GM10248 (cell line): ENCODE results near the gene MLXIPL.

Experiments
- CTCF ChIA-PET: fragments of 300-600 bp; sonication (Branson Sonifier 250); formaldehyde crosslinking; extraction: SDS; loops from one replicate; lab custom pipeline; 2021; ENCODE audit warnings: antibody characterized with exemption; lab: Yijun Ruan, JAX
- POLR2A ChIA-PET: fragments of 350-650 bp; sonication (Branson Sonifier 250); formaldehyde crosslinking; extraction: SDS; loops from one replicate; lab custom pipeline; 2020; ENCODE audit warnings: antibody characterized with exemption; lab: Yijun Ruan, JAX
- DNase-seq: peaks from one replicate; pipeline ENCODE4 v3.0.0; 2012; ENCODE audit errors: extremely low spot score
- TF ChIP-seq, protein P1 (sequence below): IDR thresholded peaks from 2 replicates; pipeline ENCODE4 v1.5.1; 2012; ENCODE audit warnings: mild to moderate bottlenecking, low read depth; ENCODE audit errors: extremely low read depth, missing control alignments, control extremely low read depth

Gene MLXIPL

GRCh38 chr7:73605601-73606220 lies 18.6 kb downstream of the MLXIPL start:
- CTCF ChIA-PET = interaction anchor here (1.0 to 9.7 kb wide), 16 partner anchors 12 to 260 kb away, joined by 3 to 170 read pairs (median 8); partner anchors contain the start of genes ABHD11, MLXIPL, STX1A and VPS37D
- TF ChIP-seq, protein P1, sequence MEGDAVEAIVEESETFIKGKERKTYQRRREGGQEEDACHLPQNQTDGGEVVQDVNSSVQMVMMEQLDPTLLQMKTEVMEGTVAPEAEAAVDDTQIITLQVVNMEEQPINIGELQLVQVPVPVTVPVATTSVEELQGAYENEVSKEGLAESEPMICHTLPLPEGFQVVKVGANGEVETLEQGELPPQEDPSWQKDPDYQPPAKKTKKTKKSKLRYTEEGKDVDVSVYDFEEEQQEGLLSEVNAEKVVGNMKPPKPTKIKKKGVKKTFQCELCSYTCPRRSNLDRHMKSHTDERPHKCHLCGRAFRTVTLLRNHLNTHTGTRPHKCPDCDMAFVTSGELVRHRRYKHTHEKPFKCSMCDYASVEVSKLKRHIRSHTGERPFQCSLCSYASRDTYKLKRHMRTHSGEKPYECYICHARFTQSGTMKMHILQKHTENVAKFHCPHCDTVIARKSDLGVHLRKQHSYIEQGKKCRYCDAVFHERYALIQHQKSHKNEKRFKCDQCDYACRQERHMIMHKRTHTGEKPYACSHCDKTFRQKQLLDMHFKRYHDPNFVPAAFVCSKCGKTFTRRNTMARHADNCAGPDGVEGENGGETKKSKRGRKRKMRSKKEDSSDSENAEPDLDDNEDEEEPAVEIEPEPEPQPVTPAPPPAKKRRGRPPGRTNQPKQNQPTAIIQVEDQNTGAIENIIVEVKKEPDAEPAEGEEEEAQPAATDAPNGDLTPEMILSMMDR = no peak
- DNase-seq = no peak
- POLR2A ChIA-PET = interaction anchor here (0.5 kb wide), 1 partner anchor 92 kb away, joined by 4 read pairs; no protein-coding TSS in a partner anchor

DNA sequence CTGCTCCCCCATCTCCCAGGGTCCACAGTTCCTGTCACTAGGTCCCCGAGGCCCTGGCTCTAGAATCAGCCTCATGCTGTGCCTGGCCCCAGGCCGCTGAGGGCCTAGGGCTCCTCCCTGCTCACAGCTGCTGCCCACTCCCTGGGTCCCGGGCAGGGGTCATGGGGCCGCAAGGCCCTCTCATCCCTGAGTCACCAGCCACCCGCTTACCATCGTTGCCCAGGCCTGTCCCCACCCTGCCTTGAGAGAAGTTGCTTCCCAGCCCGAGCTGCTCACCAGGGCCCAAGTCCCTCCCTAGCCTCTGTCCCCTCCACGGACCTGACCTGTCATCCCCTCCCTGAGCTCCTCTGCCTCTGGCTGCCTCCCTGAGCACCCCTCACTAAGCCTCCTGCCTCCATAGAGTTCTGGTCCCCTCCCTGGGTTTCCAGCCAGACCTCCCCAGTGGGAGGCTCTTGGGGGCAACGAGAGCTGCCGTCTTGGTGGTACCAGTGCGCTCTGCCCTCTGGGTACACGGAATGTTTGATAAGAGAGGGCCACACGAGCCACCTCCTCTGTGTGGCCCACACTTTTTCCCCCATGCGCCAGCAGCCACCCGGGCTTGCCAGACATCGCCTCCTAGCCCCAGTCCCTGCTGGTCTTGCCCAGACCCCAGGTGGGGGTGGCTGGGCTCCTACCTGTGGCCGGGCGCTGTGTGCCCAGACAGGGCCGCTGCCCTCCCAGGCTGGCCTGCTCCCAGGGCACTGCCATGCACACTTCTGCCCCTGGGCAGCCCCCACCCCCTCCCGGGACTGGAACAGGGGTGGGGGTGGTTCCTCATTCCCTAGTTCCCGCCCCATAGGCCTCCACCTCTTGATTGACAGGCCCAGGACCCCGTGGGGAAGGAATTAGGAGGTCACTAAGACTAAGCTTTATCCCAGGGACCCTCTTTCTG lies 21.3 kb downstream of the MLXIPL start:
- DNase-seq = no peak
- ChIA-PET POLR2A (no interaction called here), CTCF (interaction anchor here (1.8 to 9.7 kb wide), 3 partner anchors 120 to 130 kb away, joined by 5 to 170 read pairs (median 93); partner anchors contain the start of genes ABHD11 and STX1A)
- TF ChIP-seq, protein P1 = no peak

DNA sequence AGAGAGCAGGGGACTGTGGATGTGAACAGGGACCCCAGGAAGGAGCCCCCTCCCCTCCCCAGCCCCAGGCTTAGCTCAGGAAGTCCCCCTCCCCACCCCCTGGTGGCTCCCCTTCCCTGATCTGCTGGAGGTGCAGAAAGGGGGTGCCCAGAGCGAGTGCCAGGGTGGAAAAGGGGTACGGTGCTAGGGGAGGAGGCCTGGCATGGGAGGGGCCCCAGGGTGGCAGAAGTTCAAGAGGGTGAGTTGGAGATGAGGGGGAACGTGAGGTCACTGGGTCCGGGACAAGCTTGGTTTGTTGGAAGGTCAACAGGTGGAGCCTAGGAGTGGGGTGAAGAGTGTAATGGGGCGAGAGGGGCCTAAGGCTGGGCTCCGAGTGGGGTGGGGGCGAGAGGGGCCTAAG lies 24.4 kb downstream of the MLXIPL start:
- POLR2A ChIA-PET = no interaction called here
- TF ChIP-seq, protein P1 = no peak
- DNase-seq = no peak
- CTCF ChIA-PET = interaction anchor here (2.6 kb wide), 1 partner anchor 7 kb away, joined by 10 read pairs; no protein-coding TSS in a partner anchor

GRCh38 chr7:73599151-73599882 lies 25.0 kb downstream of the MLXIPL start:
- TF ChIP-seq, protein P1 = no peak
- DNase-seq = no peak
- ChIA-PET CTCF (interaction anchor here (1.4 to 2.6 kb wide), 2 partner anchors 8 to 12 kb away, joined by 3 to 10 read pairs; no protein-coding TSS in a partner anchor), POLR2A (no interaction called here)

DNA sequence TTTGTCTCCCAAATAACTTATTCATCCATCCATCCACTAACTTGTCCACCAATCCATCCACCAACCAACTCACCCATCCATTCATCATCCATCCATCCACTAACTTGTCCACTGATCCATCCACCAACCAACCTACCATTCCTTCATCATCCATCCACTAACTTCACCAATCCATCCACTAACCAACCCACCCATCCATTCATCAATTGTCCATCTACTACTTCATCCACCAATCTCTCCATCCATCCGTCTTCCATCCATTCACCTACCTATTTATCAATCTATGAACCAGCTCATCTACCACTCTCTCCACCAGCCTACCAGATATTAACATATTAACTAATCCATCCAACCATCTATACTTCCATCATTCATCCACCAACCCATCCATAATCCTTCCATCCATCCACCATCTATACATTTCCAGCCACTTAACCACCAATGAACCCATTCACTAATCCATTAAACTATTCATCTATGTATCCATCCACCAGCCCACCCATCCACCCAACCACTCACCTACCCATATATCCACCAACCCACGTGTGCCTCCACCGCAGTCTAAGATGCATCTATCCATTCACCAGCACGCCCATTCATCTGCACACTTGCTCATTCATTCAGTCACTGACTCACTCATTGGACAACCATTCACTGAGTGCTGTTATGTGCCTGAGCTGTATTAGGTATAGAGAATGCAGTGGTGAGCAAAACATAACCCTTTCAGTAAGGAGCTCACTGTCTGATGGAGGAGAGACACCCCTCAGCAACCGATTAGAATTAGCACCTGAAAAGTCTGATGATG lies 26.1 kb downstream of the MLXIPL start:
- POLR2A ChIA-PET = no interaction called here
- TF ChIP-seq, protein P1 = no peak
- no peak for DNase-seq
- CTCF ChIA-PET = interaction anchor here (1.4 to 2.6 kb wide), 3 partner anchors 9 to 136 kb away, joined by 3 to 10 read pairs (median 3); no protein-coding TSS in a partner anchor
